IMR-90 (cell line): ENCODE data around the gene ABCA10. TPM values are rescaled to one million over a fixed set of nuclear protein-coding genes. Genes with fewer than 3 reads are reported as not detected.

Source experiments
- ATAC-seq: fragments of 200-7000 bp; cut with Tn5 transposase; 2 replicates; pipeline ENCODE4 v1.9.1; 2020; ENCODE audit warnings: low read depth, mild to moderate bottlenecking, moderate library complexity
- BruUV-seq: library from RNA; stranded (reverse); fragments of 400-500 nt; replicated peaks from 2 replicates; lab custom pipeline; 2021; lab: Mats Ljungman, UMichigan
- CTCF ChIA-PET: fragments of 300-600 bp; formaldehyde crosslinking; extraction: SDS; loops from one replicate; lab custom pipeline; 2021; ENCODE audit warnings: antibody characterized with exemption; lab: Yijun Ruan, JAX
- POLR2A ChIA-PET: fragments of 300-600 bp; sonication (Branson Sonifier 250); formaldehyde crosslinking; loops from one replicate; lab custom pipeline; 2022; ENCODE audit warnings: antibody characterized with exemption; ENCODE audit not compliant: unreplicated experiment; lab: Charles Lee
- DNase-seq: peaks from one replicate; pipeline ENCODE4 v3.0.0; 2013
- H2AFZ ChIP-seq: replicated peaks from 2 replicates; pipeline ENCODE3; 2013; ENCODE audit warnings: low read length, mild to moderate bottlenecking; ENCODE audit not compliant: poor library complexity
- H2AK5ac ChIP-seq: 2 replicates; pipeline ENCODE4 v1.6.1; 2013; ENCODE audit warnings: low read depth, low read length, inconsistent platforms
- H2AK9ac ChIP-seq: replicated peaks from 2 replicates; pipeline ENCODE3; 2013; ENCODE audit warnings: mild to moderate bottlenecking, low read depth, low read length, moderate library complexity; ENCODE audit not compliant: poor library complexity
- H2BK120ac ChIP-seq: 2 replicates; pipeline ENCODE4 v1.6.1; 2013; ENCODE audit warnings: low read depth, low read length, inconsistent platforms
- H2BK15ac ChIP-seq: 3 replicates; pipeline ENCODE4 v1.6.1; 2013; ENCODE audit warnings: low read depth, low read length, inconsistent platforms
- H2BK20ac ChIP-seq: 2 replicates; pipeline ENCODE4 v1.6.1; 2013; ENCODE audit warnings: low read depth, mild to moderate bottlenecking, inconsistent platforms, low read length, moderate library complexity
- H2BK5ac ChIP-seq: 2 replicates; pipeline ENCODE4 v1.6.1; 2013; ENCODE audit warnings: mild to moderate bottlenecking, low read depth, low read length, inconsistent platforms; ENCODE audit not compliant: poor library complexity, severe bottlenecking
- H3K14ac ChIP-seq: replicated peaks from 2 replicates; pipeline ENCODE4 v1.6.1; 2013; ENCODE audit warnings: low read depth, low read length, inconsistent platforms
- H3K18ac ChIP-seq: 2 replicates; pipeline ENCODE4 v1.6.1; 2013; ENCODE audit warnings: low read depth, low read length, control low read depth
- H3K23ac ChIP-seq: 2 replicates; pipeline ENCODE4 v1.6.1; 2013; ENCODE audit warnings: low read depth, low read length, inconsistent platforms
- H3K27ac ChIP-seq: 2 replicates; pipeline ENCODE4 v1.5.1; 2013; ENCODE audit warnings: mild to moderate bottlenecking, control low read depth, low read length; ENCODE audit not compliant: insufficient read depth
- H3K27me3 ChIP-seq: 2 replicates; pipeline ENCODE4 v1.6.1; 2013; ENCODE audit warnings: low read length; ENCODE audit not compliant: control insufficient read depth, insufficient read depth
- H3K36me3 ChIP-seq: 2 replicates; pipeline ENCODE4 v1.6.1; 2013; ENCODE audit warnings: low read length, mixed read lengths; ENCODE audit not compliant: control insufficient read depth, insufficient read depth
- H3K4ac ChIP-seq: 2 replicates; pipeline ENCODE4 v1.6.1; 2013; ENCODE audit warnings: low read depth, low read length, inconsistent platforms
- H3K4me1 ChIP-seq: 2 replicates; pipeline ENCODE4 v1.6.1; 2013; ENCODE audit warnings: low read length, mixed read lengths; ENCODE audit not compliant: control insufficient read depth, insufficient read depth
- H3K4me2 ChIP-seq: 2 replicates; pipeline ENCODE4 v1.6.1; 2013; ENCODE audit warnings: low read depth, mild to moderate bottlenecking, control low read depth, low read length, moderate library complexity
- H3K4me3 ChIP-seq: 2 replicates; pipeline ENCODE4 v1.5.1; 2013; ENCODE audit warnings: low read depth, mild to moderate bottlenecking, control low read depth, low read length, moderate library complexity; ENCODE audit not compliant: insufficient read depth
- H3K56ac ChIP-seq: 2 replicates; pipeline ENCODE4 v1.6.1; 2013; ENCODE audit warnings: low read length, inconsistent platforms; ENCODE audit not compliant: insufficient read depth; ENCODE audit errors: extremely low read depth
- H3K79me1 ChIP-seq, 2 experiments: 2 replicates each; pipeline ENCODE4 v1.6.1; 2013; ENCODE audit warnings: low read length in 2 of 2, inconsistent platforms in 1 of 2, low read depth in 1 of 2
- H3K9ac ChIP-seq: 2 replicates; pipeline ENCODE4 v1.6.1; 2013; ENCODE audit warnings: low read depth, low read length, control low read depth
- H3K9me1 ChIP-seq: 2 replicates; pipeline ENCODE4 v1.6.1; 2013; ENCODE audit warnings: low read length, inconsistent platforms; ENCODE audit not compliant: insufficient read depth
- H3K9me3 ChIP-seq: 2 replicates; pipeline ENCODE4 v1.6.1; 2013; ENCODE audit warnings: low read length; ENCODE audit not compliant: control insufficient read depth, insufficient read depth
- H4K20me1 ChIP-seq: 2 replicates; pipeline ENCODE4 v1.6.1; 2013; ENCODE audit warnings: low read length, inconsistent platforms; ENCODE audit not compliant: insufficient read depth
- H4K5ac ChIP-seq: 2 replicates; pipeline ENCODE4 v1.6.1; 2013; ENCODE audit warnings: mild to moderate bottlenecking, low read depth, low read length, control low read depth
- H4K8ac ChIP-seq, 2 experiments: 2 replicates each; pipeline ENCODE4 v1.6.1; 2013; ENCODE audit warnings: low read depth in 2 of 2, low read length in 2 of 2, control low read depth in 1 of 2, inconsistent platforms in 1 of 2
- H4K91ac ChIP-seq: 2 replicates; pipeline ENCODE4 v1.6.1; 2013; ENCODE audit warnings: low read depth, low read length, inconsistent platforms; ENCODE audit not compliant: insufficient read depth
- BHLHE40 ChIP-seq: fragments of 150-350 bp; IDR thresholded peaks from 2 replicates; pipeline ENCODE4 v1.6.1; 2016; ENCODE audit warnings: mild to moderate bottlenecking, low read depth, low read length
- FOS ChIP-seq: fragments of 150-350 bp; IDR thresholded peaks from 2 replicates; pipeline ENCODE4 v1.6.1; 2016; ENCODE audit warnings: low read depth, low read length
- MAZ ChIP-seq: IDR thresholded peaks from 2 replicates; pipeline ENCODE4 v1.6.1; 2012; ENCODE audit warnings: low read depth, mild to moderate bottlenecking, low read length, improper control_type of control experiment, moderate library complexity, borderline replicate concordance
- MXI1 ChIP-seq: IDR thresholded peaks from 2 replicates; pipeline ENCODE4 v1.6.1; 2012; ENCODE audit warnings: low read depth, mild to moderate bottlenecking, low read length, moderate library complexity, borderline replicate concordance
- POLR2A ChIP-seq: IDR thresholded peaks from 2 replicates; pipeline ENCODE4 v1.6.1; 2012; ENCODE audit warnings: mild to moderate bottlenecking, low read depth, low read length
- SMC3 ChIP-seq: fragments of 150-350 bp; IDR thresholded peaks from 2 replicates; pipeline ENCODE4 v1.6.1; 2016; ENCODE audit warnings: low read depth, mild to moderate bottlenecking, antibody characterized with exemption, low read length, moderate library complexity
- WGBS, 2 experiments: methylation state at CpG; one replicate each; pipeline versions ENCODE4 v1.1.5 to v1.1.7; 2013; ENCODE audit warnings: missing lambda C conversion rate in 2 of 2; ENCODE audit not compliant: insufficient read length in 1 of 2; ENCODE audit errors: extremely low coverage in 2 of 2; 5-methylcytosine and 5-hydroxymethylcytosine counted together
- dilution Hi-C: fragments of 300-500 bp; cut with HindIII; formaldehyde crosslinking; loops from one replicate; pipeline ENCODE4 v1.14.3; 2018; ENCODE audit warnings: low sequenced_read_pairs; ENCODE audit not compliant: unreplicated experiment
- in situ Hi-C: fragments of 300-500 bp; cut with MboI; formaldehyde crosslinking; loops from 3 replicates; pipeline ENCODE4 v1.14.3; 2019; ENCODE audit warnings: low sequenced_read_pairs, inconsistent platforms, mixed read lengths
- intact Hi-C: fragments of 100-400 bp; cut with micrococcal nuclease; formaldehyde crosslinking; loops from 2 replicates; pipeline ENCODE4 v1.10.0; 2022
- polyA plus RNA-seq, 3 experiments: library from polyadenylated mRNA; depleted of rRNA; stranded (reverse); fragments of >200 nt; gene quantifications; 2 replicates each; pipeline ENCODE4 v1.2.3, GENCODE V29; 2012; ENCODE audit warnings: low replicate concordance in 1 of 3
- total RNA-seq: library from RNA; depleted of rRNA; stranded (reverse); fragments of >200 nt; gene quantifications from 2 replicates; pipeline ENCODE4 v1.2.3, GENCODE V29; 2012

The ABCA10 gene
- total and polyA plus RNA-seq, 2 of the 4 experiments (the other 2 are of a cell fraction), result under 0.01 to 0.03 TPM

DNA sequence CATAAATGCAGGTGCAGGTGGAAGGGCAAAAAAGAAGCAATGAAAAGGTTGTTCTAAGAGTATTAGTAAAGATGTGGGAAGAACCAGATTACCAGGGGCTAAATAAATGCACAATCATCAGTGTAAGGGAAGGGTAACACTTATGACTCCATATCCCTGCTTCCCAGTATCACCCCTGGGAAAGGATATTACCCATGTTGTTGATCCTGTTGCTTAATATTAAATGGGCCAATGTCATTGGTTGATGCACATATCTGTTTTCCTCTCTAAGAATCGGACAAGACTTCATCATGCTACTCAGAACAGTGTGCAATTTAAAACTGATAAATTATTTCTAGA is 52.2 kb downstream of the ABCA10 start:
- no peaks in the 10 kb centered on the region for H3K9me1 ChIP-seq

More for the DNA sequence above, 52.2 kb downstream of the ABCA10 start:
- Histone ChIP-seq H3K27ac (no peak overlapping the region), H3K79me1 (no peaks in the 10 kb centered on the region), H2BK20ac (peak overlapping the region; percentile 65), H2BK120ac (0 out of 2 replicates have a peak overlapping the region, but pooled peaks have one; percentile 19), H4K91ac (no peak overlapping the region), H2BK5ac (no peak overlapping the region), H2AFZ (no peak overlapping the region), H3K36me3 (no peaks in the 10 kb centered on the region), H2AK5ac (no peak overlapping the region), H3K4me2 (no peak overlapping the region), H3K23ac (no peak overlapping the region), H3K9me3 (no peaks in the 10 kb centered on the region), H4K8ac (peak overlapping the region in 1 of 2 experiments; percentile 65; a peak in 2 of 4 replicates), H4K5ac (no peak overlapping the region), H4K20me1 (no peaks in the 10 kb centered on the region), H3K56ac (no peak overlapping the region), H3K14ac (no peak overlapping the region), H3K4me3 (no peak overlapping the region), H3K4me1 (no peaks in the 10 kb centered on the region), H2BK15ac (no peak overlapping the region), H3K27me3 (no peaks in the 10 kb centered on the region), H2AK9ac (no peak overlapping the region), H3K9ac (no peak overlapping the region), H3K4ac (no peak overlapping the region), H3K18ac (no peak overlapping the region)
- dilution Hi-C loops (no loop called here), intact Hi-C loops (no loop called here), in situ Hi-C loops (no loop called here)
- CTCF ChIA-PET, result no interaction called here
- POLR2A ChIA-PET, result no interaction called here
- no peak for ATAC-seq
- WGBS, 2 experiments, result no CpG with 5 or more reads among the region's 1 CpG
- DNase-seq, result no peak
- no TSS peak for BruUV-seq
- TF ChIP-seq MAZ, result no peak
- no peak for TF ChIP-seq POLR2A
- TF ChIP-seq SMC3, result no peak
- TF ChIP-seq FOS, result no peak
- no peak for TF ChIP-seq BHLHE40
- no peak for TF ChIP-seq MXI1
